HUES48 (cell line): ENCODE data around the gene CCNE1.
A peak's percentile ranks its signal among the peaks of the same experiment; 100 is the strongest.

Source experiments
- H3K27ac ChIP-seq: one replicate; pipeline ENCODE4 v1.7.0; 2013; ENCODE audit warnings: low read depth, low read length, inconsistent platforms
- H3K27me3 ChIP-seq: 2 replicates; pipeline ENCODE4 v1.6.1; 2013; ENCODE audit warnings: mild to moderate bottlenecking, low read length; ENCODE audit not compliant: control insufficient read depth, insufficient read depth
- H3K36me3 ChIP-seq: 2 replicates; pipeline ENCODE4 v1.6.1; 2013; ENCODE audit warnings: low read length; ENCODE audit not compliant: control insufficient read depth, insufficient read depth
- H3K4me1 ChIP-seq: 2 replicates; pipeline ENCODE4 v1.6.1; 2013; ENCODE audit warnings: mild to moderate bottlenecking, low read length; ENCODE audit not compliant: control insufficient read depth, insufficient read depth
- H3K4me3 ChIP-seq: 2 replicates; pipeline ENCODE4 v1.5.1; 2013; ENCODE audit warnings: mild to moderate bottlenecking, low read depth, low read length
- H3K9ac ChIP-seq: 2 replicates; pipeline ENCODE4 v1.6.1; 2013; ENCODE audit warnings: mild to moderate bottlenecking, low read depth, low read length, moderate library complexity
- H3K9me3 ChIP-seq: 2 replicates; pipeline ENCODE4 v1.6.1; 2013; ENCODE audit warnings: low read length; ENCODE audit not compliant: control insufficient read depth, insufficient read depth

The CCNE1 gene

DNA sequence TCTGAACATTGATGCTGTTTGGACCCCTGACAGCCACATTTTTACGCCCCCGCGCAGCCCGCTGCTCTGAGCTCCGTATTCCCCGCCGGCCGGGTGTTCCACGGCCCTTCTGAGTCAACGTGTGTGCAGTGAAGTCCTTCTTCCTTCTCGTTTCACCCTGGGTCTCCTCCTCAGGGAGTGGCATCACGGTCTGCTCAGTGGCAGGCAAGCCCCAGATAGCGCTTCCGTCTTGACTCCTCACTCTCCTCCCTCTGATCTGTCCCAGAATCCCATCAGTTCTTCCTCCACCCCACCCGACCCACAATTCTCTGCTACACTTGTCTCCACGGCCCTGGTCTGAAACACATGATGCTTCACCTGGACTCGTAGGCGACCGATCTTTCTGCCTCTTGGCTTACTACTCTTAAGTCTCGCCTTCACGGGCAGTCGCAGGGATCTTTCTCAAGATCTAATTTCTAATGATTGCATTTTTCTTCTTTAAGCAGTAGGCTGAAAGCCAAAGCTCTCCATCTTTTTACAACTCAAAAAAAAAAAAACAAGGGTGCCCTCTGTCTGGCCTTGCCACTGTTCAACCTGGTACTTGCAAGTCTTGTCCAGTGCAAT lies 33.9 kb downstream of the CCNE1 start:
- no peaks in the 10 kb centered on the region for H3K36me3 ChIP-seq
- no peaks in the 10 kb centered on the region for H3K9me3 ChIP-seq
- H3K9ac ChIP-seq, result no peak overlapping the region
- peak overlapping the region; percentile 53 for H3K27ac ChIP-seq
- peaks cover 9% of the 10 kb centered on the region; the same call in 1 of the 2 replicates for H3K4me1 ChIP-seq
- peaks cover 9% of the 10 kb centered on the region for H3K27me3 ChIP-seq
- peak overlapping the region; percentile 68 for H3K4me3 ChIP-seq

DNA sequence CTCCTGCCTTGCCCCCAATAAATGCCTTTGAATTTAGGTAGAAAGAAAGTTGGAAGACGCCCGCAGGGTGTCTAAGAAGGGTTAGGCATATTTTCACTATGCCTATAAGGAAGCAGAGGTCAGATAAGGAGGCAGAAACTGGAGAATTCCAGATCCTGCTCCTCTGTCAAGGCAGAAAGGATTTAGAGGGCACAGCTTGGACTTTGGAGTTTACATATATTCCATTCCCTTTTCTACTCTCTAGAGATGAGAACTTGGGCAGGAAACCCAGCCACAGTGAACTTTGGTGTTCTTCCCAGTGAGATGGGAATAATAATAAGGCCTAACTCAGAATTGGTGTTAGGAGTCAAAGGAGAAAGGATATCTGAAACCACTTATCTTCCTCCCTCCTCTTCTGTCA lies 37.4 kb downstream of the CCNE1 start:
- H3K4me1 ChIP-seq, result 0 out of 2 replicates have a peak, but pooled peaks cover 4% of the 10 kb centered on the region
- H3K4me3 ChIP-seq, result no peak overlapping the region
- no peaks in the 10 kb centered on the region for H3K9me3 ChIP-seq
- H3K9ac ChIP-seq, result no peak overlapping the region
- no peak overlapping the region for H3K27ac ChIP-seq
- H3K36me3 ChIP-seq, result no peaks in the 10 kb centered on the region
- H3K27me3 ChIP-seq, result no peaks in the 10 kb centered on the region

GRCh38 chr19:29850482-29850881 lies 38.7 kb downstream of the CCNE1 start:
- Histone ChIP-seq H3K4me3 (no peak overlapping the region), H3K9me3 (no peaks in the 10 kb centered on the region), H3K9ac (no peak overlapping the region), H3K27ac (no peak overlapping the region), H3K36me3 (no peaks in the 10 kb centered on the region), H3K4me1 (0 out of 2 replicates have a peak, but pooled peaks cover 4% of the 10 kb centered on the region), H3K27me3 (no peaks in the 10 kb centered on the region)

DNA sequence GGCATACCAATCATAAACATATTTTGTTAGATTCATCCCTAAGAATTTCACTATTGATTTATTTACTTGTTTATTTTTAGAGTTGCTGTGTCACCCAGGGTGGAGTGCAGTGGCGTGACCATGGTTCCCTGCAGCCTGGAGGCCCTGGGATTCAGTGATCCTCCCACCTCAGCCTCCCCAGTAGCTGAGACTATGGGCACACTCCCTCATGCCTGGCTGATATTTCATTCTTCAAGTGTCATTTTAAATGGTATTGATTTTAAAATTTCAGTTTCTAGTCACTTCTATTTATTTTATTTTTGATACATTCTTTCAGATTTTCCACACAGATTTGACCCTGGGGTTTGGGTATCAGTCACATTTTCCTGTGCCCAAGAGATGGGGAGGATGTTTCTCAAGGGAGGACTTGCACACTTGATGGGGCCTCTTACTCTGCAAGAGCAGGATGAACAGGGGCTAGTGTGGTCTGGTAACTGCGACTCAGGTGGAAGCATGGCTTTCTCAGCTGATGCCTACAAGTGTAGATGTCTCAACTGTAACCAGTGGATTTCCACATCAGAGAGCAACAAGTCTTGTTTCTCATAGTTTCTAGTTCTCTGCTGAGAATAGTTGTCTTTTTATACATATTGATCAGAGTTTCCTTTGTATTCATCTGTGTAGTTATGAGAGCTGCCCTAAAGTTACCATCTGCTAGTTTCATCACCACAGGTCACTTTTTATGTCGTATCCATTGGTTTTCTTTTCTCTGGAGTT lies 40.2 kb downstream of the CCNE1 start:
- Histone ChIP-seq H3K27me3 (no peaks in the 10 kb centered on the region), H3K9ac (no peak overlapping the region), H3K27ac (no peak overlapping the region), H3K36me3 (no peaks in the 10 kb centered on the region), H3K4me3 (no peak overlapping the region), H3K9me3 (no peaks in the 10 kb centered on the region), H3K4me1 (no peaks in the 10 kb centered on the region)

- Histone ChIP-seq H3K27ac (no peak overlapping the region), H3K9me3 (no peaks in the 10 kb centered on the region), H3K9ac (no peak overlapping the region), H3K4me1 (peaks cover 8% of the 10 kb centered on the region; the same call in 1 of the 2 replicates), H3K36me3 (no peaks in the 10 kb centered on the region), H3K4me3 (no peak overlapping the region), H3K27me3 (no peaks in the 10 kb centered on the region)
Observed at GRCh38 chr19:29854033-29854432, 42.2 kb downstream of the CCNE1 start.

DNA sequence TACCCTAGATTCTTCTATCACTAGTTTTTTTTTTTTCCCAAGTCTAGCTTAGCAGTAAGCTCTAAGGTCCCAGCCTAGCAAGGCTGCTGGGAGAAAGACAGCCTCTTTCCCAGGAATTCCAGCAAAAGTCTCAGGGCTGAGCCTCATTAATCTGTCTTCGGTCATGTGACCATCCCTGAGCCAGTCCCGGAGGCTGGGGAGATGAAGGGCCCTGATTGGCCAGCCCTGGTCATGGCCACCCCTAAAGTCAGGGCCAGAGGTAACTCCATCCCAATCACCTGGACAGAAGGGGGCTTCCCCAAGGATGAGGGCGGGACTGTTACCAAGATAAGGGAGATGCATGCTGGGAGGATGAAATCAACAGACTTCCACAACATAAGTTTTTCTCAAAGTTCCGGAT lies 43.3 kb downstream of the CCNE1 start:
- Histone ChIP-seq H3K27me3 (no peaks in the 10 kb centered on the region), H3K27ac (no peak overlapping the region), H3K36me3 (no peaks in the 10 kb centered on the region), H3K9me3 (no peaks in the 10 kb centered on the region), H3K4me1 (peaks cover 8% of the 10 kb centered on the region; the same call in 1 of the 2 replicates), H3K9ac (no peak overlapping the region), H3K4me3 (no peak overlapping the region)

GRCh38 chr19:29855741-29856500 lies 44.1 kb downstream of the CCNE1 start:
- H3K27ac ChIP-seq, result no peak overlapping the region
- no peaks in the 10 kb centered on the region for H3K27me3 ChIP-seq
- H3K9me3 ChIP-seq, result no peaks in the 10 kb centered on the region
- no peak overlapping the region for H3K4me3 ChIP-seq
- H3K36me3 ChIP-seq, result no peaks in the 10 kb centered on the region
- no peak overlapping the region for H3K9ac ChIP-seq
- H3K4me1 ChIP-seq, result peaks cover 8% of the 10 kb centered on the region; the same call in 1 of the 2 replicates

DNA sequence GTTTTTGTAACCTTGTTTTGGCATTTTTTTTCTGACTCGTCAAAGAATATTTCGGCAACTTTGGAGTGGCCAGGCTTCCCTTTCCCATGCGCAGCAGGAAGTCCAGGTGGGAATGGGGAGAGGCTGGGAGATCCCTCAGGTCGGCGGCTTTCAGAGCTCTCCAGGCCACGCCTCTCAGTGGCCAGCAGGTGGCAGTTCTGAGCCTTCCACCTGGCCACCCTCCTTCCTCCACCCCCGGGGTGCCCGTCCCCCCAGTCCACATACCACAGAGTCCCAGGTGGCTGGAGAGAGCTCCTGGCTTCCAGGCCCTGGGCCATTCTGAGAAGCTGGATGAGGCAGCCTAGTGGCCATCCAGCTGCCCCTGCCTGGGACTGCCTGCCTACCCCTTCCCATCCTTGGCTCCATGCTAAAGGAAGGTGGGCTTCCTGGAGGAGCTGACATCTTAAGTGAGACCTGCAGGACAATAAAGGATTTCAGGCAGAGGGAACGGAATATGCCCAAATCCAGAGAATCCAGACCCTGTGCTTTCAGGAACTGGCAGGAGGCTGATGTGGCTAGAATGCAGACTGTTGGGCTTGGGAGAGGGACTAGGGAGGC lies 46.3 kb downstream of the CCNE1 start:
- H3K27me3 ChIP-seq, result no peaks in the 10 kb centered on the region
- no peak overlapping the region for H3K27ac ChIP-seq
- no peak overlapping the region for H3K9ac ChIP-seq
- no peaks in the 10 kb centered on the region for H3K9me3 ChIP-seq
- no peaks in the 10 kb centered on the region for H3K36me3 ChIP-seq
- H3K4me3 ChIP-seq, result no peak overlapping the region
- peaks cover 8% of the 10 kb centered on the region; the same call in 1 of the 2 replicates for H3K4me1 ChIP-seq

GRCh38 chr19:29858621-29859020 lies 46.8 kb downstream of the CCNE1 start:
- peaks cover 8% of the 10 kb centered on the region; the same call in 1 of the 2 replicates for H3K4me1 ChIP-seq
- H3K9me3 ChIP-seq, result no peaks in the 10 kb centered on the region
- no peak overlapping the region for H3K4me3 ChIP-seq
- no peaks in the 10 kb centered on the region for H3K36me3 ChIP-seq
- H3K27ac ChIP-seq, result no peak overlapping the region
- H3K9ac ChIP-seq, result no peak overlapping the region
- H3K27me3 ChIP-seq, result no peaks in the 10 kb centered on the region

DNA sequence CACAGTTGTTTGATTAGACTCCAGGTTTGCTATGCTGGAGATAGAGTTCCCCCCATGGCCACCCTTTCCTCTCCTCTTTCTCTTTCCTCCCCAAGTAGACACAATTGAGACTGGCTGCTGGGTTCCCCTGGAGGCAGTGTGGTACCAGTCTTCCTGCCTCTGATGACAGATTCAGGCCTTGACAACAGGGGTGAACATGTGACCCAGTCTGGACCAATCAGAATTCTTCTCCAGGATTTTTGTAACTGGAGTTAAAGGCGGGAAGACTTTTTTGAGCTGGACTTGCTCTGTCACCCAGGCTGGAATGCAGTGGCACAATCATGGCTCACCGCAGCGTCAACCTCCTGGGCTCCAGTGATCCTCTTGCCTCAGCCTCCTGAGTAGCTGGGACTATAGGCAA lies 48.7 kb downstream of the CCNE1 start:
- no peaks in the 10 kb centered on the region for H3K27me3 ChIP-seq
- H3K27ac ChIP-seq, result no peak overlapping the region
- H3K9ac ChIP-seq, result no peak overlapping the region

More for the DNA sequence above, 48.7 kb downstream of the CCNE1 start:
- Histone ChIP-seq H3K36me3 (no peaks in the 10 kb centered on the region), H3K4me1 (peaks cover 8% of the 10 kb centered on the region; the same call in 1 of the 2 replicates), H3K4me3 (no peak overlapping the region), H3K9me3 (no peaks in the 10 kb centered on the region)
